Lower leg skin (tissue), 3 donors: ENCODE data around the gene WBP4.

Experiments
- CTCF ChIP-seq, 3 donors: fragments of 450-650 bp; IDR thresholded peaks; one replicate each; pipeline ENCODE4 v1.5.1; 2016; ENCODE audit warnings: antibody characterized with exemption in 3 of 3, mild to moderate bottlenecking in 3 of 3, moderate library complexity in 2 of 3
- POLR2A ChIP-seq, 2 donors: fragments of 450-650 bp; IDR thresholded peaks; one replicate each; pipeline ENCODE4 v1.6.1; 2016 to 2017; ENCODE audit warnings: antibody characterized with exemption in 2 of 2, mild to moderate bottlenecking in 1 of 2, moderate library complexity in 1 of 2

GRCh38 chr13:41059456-41060081, 1.7 kb upstream of the WBP4 start:
- TF ChIP-seq CTCF (IDR thresholded peaks at IDR 0.05) (no peak), POLR2A (IDR thresholded peaks at IDR 0.05) (no peak)
